ENCODE results near the gene GBP7. TPM values are rescaled to one million over a fixed set of nuclear protein-coding genes. Genes with fewer than 3 reads are reported as not detected.

The GBP7 gene
- polyA plus RNA-seq, 3 donors = not detected

DNA sequence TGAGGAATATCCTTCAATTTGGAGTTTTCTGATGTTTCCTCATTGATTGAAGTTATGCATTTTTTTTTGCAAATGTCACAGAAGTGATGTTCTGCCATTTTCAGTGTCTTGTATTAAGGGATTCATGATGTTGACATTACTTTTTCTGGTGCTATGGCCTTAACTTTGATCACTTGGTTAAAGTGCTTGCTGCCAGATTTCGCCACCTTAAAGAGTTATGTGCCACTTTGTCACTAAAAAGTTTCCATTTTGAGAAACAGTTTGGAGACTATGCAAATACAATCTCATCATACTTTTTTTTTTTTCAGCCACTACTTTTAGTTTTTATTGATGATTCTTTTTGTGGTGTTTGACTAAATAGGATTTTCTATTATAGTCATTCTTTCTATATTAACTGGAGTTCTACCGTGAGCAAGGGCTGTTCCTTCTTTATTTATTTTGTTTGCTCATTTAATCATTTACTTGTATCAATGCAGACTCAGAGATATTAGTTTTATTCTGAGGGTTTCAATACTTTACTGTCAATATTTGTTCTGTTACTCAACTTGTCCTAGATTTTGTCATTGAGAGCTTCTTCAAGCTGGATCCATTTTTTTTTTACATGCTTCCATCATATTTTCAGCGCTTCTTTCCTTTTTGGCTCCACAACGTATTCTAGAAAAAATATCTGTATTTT lies 3.2 kb downstream of the GBP7 start:
- no peaks in the 10 kb centered on the region for H3K9me3 ChIP-seq (replicated peaks in 1 of 2; ENCODE audit: control insufficient read depth in 1 of 2, insufficient read depth in 1 of 2, low read length in 2 of 2)
- Mint-ChIP-seq H3K36me3 (no peaks in the 10 kb centered on the region), H3K27me3 (ENCODE audit: low read depth in 3 of 3) (peaks cover 0 to 3% (median 0%) of the 10 kb centered on the region in 3 donors), H3K9me3 (peaks cover 0 to 3% (median 2%) of the 10 kb centered on the region in 7 donors), H3K4me1 (peaks cover 8% of the 10 kb centered on the region), H3K4me3 (no peak overlapping the region), H3K27ac (no peak overlapping the region)
- no peak overlapping the region for H3K4me3 ChIP-seq (replicated peaks in 1 of 3; ENCODE audit: low read depth in 2 of 3, low read length in 3 of 3)
- no peaks in the 10 kb centered on the region for H4K20me1 ChIP-seq (ENCODE audit: insufficient read depth, low read length)
- no peak overlapping the region for H3K9ac ChIP-seq (ENCODE audit: insufficient read depth, low read length, poor library complexity, severe bottlenecking)
- intact Hi-C loops (cut with micrococcal nuclease) = no loop called here
- no peak overlapping the region for H2AFZ ChIP-seq (ENCODE audit: insufficient read depth, low read depth, low read length, poor library complexity, severe bottlenecking)
- H3K4me2 ChIP-seq (replicated peaks; ENCODE audit: extremely low read depth, low read length, poor library complexity, severe bottlenecking) = no peak overlapping the region
- peaks cover 3 to 8% of the 10 kb centered on the region in 2 donors for H3K4me1 ChIP-seq (ENCODE audit: control insufficient read depth in 1 of 2, insufficient read depth in 2 of 2, low read length in 2 of 2)
- no peak for DNase-seq
- H3K79me2 ChIP-seq (ENCODE audit: insufficient read depth, low read length) = no peaks in the 10 kb centered on the region
- TF ChIP-seq, protein P1, sequence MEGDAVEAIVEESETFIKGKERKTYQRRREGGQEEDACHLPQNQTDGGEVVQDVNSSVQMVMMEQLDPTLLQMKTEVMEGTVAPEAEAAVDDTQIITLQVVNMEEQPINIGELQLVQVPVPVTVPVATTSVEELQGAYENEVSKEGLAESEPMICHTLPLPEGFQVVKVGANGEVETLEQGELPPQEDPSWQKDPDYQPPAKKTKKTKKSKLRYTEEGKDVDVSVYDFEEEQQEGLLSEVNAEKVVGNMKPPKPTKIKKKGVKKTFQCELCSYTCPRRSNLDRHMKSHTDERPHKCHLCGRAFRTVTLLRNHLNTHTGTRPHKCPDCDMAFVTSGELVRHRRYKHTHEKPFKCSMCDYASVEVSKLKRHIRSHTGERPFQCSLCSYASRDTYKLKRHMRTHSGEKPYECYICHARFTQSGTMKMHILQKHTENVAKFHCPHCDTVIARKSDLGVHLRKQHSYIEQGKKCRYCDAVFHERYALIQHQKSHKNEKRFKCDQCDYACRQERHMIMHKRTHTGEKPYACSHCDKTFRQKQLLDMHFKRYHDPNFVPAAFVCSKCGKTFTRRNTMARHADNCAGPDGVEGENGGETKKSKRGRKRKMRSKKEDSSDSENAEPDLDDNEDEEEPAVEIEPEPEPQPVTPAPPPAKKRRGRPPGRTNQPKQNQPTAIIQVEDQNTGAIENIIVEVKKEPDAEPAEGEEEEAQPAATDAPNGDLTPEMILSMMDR (IDR thresholded peaks at IDR 0.05) = no peak
- WGBS (ENCODE audit: insufficient coverage) = no CpG with 5 or more reads among the region's 4 CpGs
- H3K36me3 ChIP-seq (replicated peaks in 1 of 2; ENCODE audit: control insufficient read depth in 1 of 2, insufficient read depth in 2 of 2, low read length in 2 of 2) = no peaks in the 10 kb centered on the region
- H3K27ac ChIP-seq (ENCODE audit: low read depth in 1 of 2, low read length in 2 of 2) = no peak overlapping the region
- H3K27me3 ChIP-seq (ENCODE audit: control insufficient read depth in 2 of 2, insufficient read depth in 2 of 2, low read length in 2 of 2) = no peaks in the 10 kb centered on the region

DNA sequence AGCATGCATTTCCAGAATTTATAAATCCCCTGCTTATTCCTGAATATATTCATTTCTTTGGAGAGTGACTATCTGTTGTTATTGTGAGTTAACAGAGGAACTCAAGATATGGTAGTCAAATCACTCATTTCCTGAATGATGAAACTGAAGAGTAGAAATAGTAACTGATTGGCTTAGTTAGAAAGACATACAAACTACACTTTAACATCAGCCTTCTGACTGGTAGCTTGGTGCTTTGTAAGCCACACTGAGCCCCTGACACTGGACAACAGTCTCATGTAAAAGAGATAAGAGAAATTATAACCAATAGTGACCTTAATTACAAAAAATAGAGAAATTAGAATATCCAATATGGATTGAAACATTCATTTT lies 4.8 kb downstream of the GBP7 start:
- no peak overlapping the region for H3K4me2 ChIP-seq (replicated peaks; ENCODE audit: extremely low read depth, low read length, poor library complexity, severe bottlenecking)
- intact Hi-C loops (cut with micrococcal nuclease) = no loop called here
- TF ChIP-seq, protein P1 (IDR thresholded peaks at IDR 0.05) = no peak
- Mint-ChIP-seq H3K9me3 (peaks cover 0 to 3% (median 2%) of the 10 kb centered on the region in 7 donors), H3K27me3 (ENCODE audit: low read depth in 3 of 3) (peaks cover 0 to 3% (median 0%) of the 10 kb centered on the region in 3 donors), H3K36me3 (no peaks in the 10 kb centered on the region), H3K4me3 (no peak overlapping the region), H3K27ac (peak overlapping the region in 2 of 7 donors; percentile 8 to 11), H3K4me1 (peaks cover 8% of the 10 kb centered on the region)
- no peaks in the 10 kb centered on the region for H3K9me3 ChIP-seq (replicated peaks in 1 of 2; ENCODE audit: control insufficient read depth in 1 of 2, insufficient read depth in 1 of 2, low read length in 2 of 2)
- H3K79me2 ChIP-seq (ENCODE audit: insufficient read depth, low read length) = no peaks in the 10 kb centered on the region
- H2AFZ ChIP-seq (ENCODE audit: insufficient read depth, low read depth, low read length, poor library complexity, severe bottlenecking) = no peak overlapping the region
- no peaks in the 10 kb centered on the region for H4K20me1 ChIP-seq (ENCODE audit: insufficient read depth, low read length)
- H3K4me3 ChIP-seq (replicated peaks in 1 of 3; ENCODE audit: low read depth in 2 of 3, low read length in 3 of 3) = no peak overlapping the region
- no peaks in the 10 kb centered on the region for H3K27me3 ChIP-seq (ENCODE audit: control insufficient read depth in 2 of 2, insufficient read depth in 2 of 2, low read length in 2 of 2)
- peak in 1 of 3 donors; percentile 1 for DNase-seq
- no peaks in the 10 kb centered on the region for H3K36me3 ChIP-seq (replicated peaks in 1 of 2; ENCODE audit: control insufficient read depth in 1 of 2, insufficient read depth in 2 of 2, low read length in 2 of 2)
- H3K9ac ChIP-seq (ENCODE audit: insufficient read depth, low read length, poor library complexity, severe bottlenecking) = no peak overlapping the region
- peaks cover 3 to 8% of the 10 kb centered on the region in 2 donors for H3K4me1 ChIP-seq (ENCODE audit: control insufficient read depth in 1 of 2, insufficient read depth in 2 of 2, low read length in 2 of 2)
- H3K27ac ChIP-seq (ENCODE audit: low read depth in 1 of 2, low read length in 2 of 2) = no peak overlapping the region
